Measurements from ENCODE around the gene PLA2G4A. TPM values are rescaled to one million over a fixed set of nuclear protein-coding genes. Genes with fewer than 3 reads are reported as not detected.

PLA2G4A gene
- total and polyA plus RNA-seq, 7 donors: 3.2 to 51.0 (median 17.2) TPM

GRCh38 chr1:186869526-186870228 is 40.9 kb downstream of the PLA2G4A start:
- TF ChIP-seq EP300 (IDR thresholded peaks at IDR 0.05) (no peak), POLR2A (IDR thresholded peaks at IDR 0.05) (no peak), CTCF (IDR thresholded peaks at IDR 0.05) (no peak), POLR2AphosphoS5 (IDR thresholded peaks at IDR 0.05) (no peak)
- Histone ChIP-seq H3K27me3 (no peaks in the 10 kb centered on the region), H3K4me3 (no peak overlapping the region), H3K36me3 (no peaks in the 10 kb centered on the region), H3K9me3 (no peaks in the 10 kb centered on the region), H3K4me1 (peaks cover 0 to 53% (median 18%) of the 10 kb centered on the region in 4 donors), H3K27ac (no peak overlapping the region)
- intact Hi-C loops (cut with DNase I): no loop called here
- 57 to 61% methylated on average over 1 of the region's 1 CpG for WGBS, 2 donors
- no peak for DNase-seq

DNA sequence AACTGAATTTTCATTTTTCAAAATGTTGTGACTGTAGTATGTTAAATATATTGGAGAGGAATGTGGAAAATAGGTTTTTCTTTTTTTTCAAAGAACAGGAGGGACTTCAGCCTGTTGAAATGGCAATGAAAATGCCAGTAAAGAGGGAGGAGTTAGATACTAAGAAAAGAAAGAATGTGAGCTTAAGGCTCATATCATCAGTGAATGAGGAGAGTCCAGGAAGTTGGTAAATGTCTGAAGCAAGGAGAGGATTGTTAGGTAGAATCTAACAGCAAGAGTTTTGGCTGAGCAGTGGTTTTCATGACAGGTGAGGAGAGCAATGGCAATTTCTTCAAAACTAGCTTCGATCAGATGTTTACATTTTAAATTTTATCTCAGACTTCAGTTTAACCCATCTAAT is 43.0 kb downstream of the PLA2G4A start:
- Histone ChIP-seq H3K36me3 (no peaks in the 10 kb centered on the region), H3K4me1 (peaks cover 0 to 59% (median 35%) of the 10 kb centered on the region in 4 donors), H3K4me3 (no peak overlapping the region), H3K27ac (no peak overlapping the region), H3K27me3 (no peaks in the 10 kb centered on the region), H3K9me3 (no peaks in the 10 kb centered on the region)
- intact Hi-C loops (cut with DNase I): no loop called here
- no peak for TF ChIP-seq POLR2AphosphoS5 (IDR thresholded peaks at IDR 0.05)
- TF ChIP-seq EP300 (IDR thresholded peaks at IDR 0.05): no peak
- no peak for TF ChIP-seq CTCF (IDR thresholded peaks at IDR 0.05)
- no peak for TF ChIP-seq POLR2A (IDR thresholded peaks at IDR 0.05)
- 93 to 95% methylated on average over 1 of the region's 1 CpG for WGBS, 2 donors
- DNase-seq: no peak

GRCh38 chr1:186872291-186872690 is 43.5 kb downstream of the PLA2G4A start:
- Histone ChIP-seq H3K27me3 (no peaks in the 10 kb centered on the region), H3K4me1 (peaks cover 0 to 64% (median 40%) of the 10 kb centered on the region in 4 donors), H3K4me3 (no peak overlapping the region), H3K36me3 (no peaks in the 10 kb centered on the region), H3K27ac (no peak overlapping the region), H3K9me3 (no peaks in the 10 kb centered on the region)
- 94 to 96% methylated on average over 5 of the region's 5 CpGs for WGBS, 2 donors
- TF ChIP-seq EP300 (IDR thresholded peaks at IDR 0.05) (no peak), POLR2AphosphoS5 (IDR thresholded peaks at IDR 0.05) (no peak), CTCF (IDR thresholded peaks at IDR 0.05) (no peak), POLR2A (IDR thresholded peaks at IDR 0.05) (no peak)
- intact Hi-C loops (cut with DNase I): no loop called here
- DNase-seq: no peak

DNA sequence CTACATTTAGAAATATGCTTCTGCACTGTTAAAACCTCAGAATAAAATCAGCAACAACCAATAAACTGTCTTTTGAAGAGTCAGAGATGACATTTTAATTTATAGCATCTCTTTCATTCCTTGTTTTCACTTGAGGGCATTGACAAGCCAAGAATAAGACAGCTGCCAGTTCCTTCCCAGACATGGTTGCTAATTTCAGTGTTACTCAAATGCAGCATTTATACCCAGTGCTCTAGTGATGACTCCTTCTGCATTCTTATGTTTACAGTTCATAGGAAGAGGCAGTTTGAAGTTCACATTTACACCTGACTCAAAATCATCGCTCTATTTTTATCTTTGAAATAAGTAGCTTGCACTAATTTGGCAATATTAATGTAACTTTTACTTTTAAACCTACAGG is 44.9 kb downstream of the PLA2G4A start:
- Histone ChIP-seq H3K4me1 (peaks cover 0 to 72% (median 42%) of the 10 kb centered on the region in 4 donors), H3K9me3 (no peaks in the 10 kb centered on the region), H3K4me3 (no peak overlapping the region), H3K27ac (peak overlapping the region in 3 of 4 donors; percentile 76 to 81 (median 81)), H3K36me3 (no peaks in the 10 kb centered on the region), H3K27me3 (no peaks in the 10 kb centered on the region)
- DNase-seq: no peak
- 81 to 96% methylated on average over 1 of the region's 1 CpG for WGBS, 2 donors
- TF ChIP-seq POLR2AphosphoS5 (IDR thresholded peaks at IDR 0.05) (no peak), EP300 (IDR thresholded peaks at IDR 0.05) (no peak), CTCF (IDR thresholded peaks at IDR 0.05) (no peak), POLR2A (IDR thresholded peaks at IDR 0.05) (no peak)
- intact Hi-C loops (cut with DNase I): no loop called here

Data from sigmoid colon (tissue), 7 donors.